Suppressor macrophage treated with lipopolysaccharide for 4 hours (primary cell): Measurements from ENCODE around the gene ZW10.
"Not testable (repeated sequence)": the region's sequence is repeated elsewhere in the genome, so short reads cannot be mapped to it uniquely, and the experiment has no call there.

Experiments used
- DNase-seq: peaks from one replicate; pipeline ENCODE4 v3.0.0-alpha.2; 2020

ZW10 gene, protein sequence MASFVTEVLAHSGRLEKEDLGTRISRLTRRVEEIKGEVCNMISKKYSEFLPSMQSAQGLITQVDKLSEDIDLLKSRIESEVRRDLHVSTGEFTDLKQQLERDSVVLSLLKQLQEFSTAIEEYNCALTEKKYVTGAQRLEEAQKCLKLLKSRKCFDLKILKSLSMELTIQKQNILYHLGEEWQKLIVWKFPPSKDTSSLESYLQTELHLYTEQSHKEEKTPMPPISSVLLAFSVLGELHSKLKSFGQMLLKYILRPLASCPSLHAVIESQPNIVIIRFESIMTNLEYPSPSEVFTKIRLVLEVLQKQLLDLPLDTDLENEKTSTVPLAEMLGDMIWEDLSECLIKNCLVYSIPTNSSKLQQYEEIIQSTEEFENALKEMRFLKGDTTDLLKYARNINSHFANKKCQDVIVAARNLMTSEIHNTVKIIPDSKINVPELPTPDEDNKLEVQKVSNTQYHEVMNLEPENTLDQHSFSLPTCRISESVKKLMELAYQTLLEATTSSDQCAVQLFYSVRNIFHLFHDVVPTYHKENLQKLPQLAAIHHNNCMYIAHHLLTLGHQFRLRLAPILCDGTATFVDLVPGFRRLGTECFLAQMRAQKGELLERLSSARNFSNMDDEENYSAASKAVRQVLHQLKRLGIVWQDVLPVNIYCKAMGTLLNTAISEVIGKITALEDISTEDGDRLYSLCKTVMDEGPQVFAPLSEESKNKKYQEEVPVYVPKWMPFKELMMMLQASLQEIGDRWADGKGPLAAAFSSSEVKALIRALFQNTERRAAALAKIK

DNA sequence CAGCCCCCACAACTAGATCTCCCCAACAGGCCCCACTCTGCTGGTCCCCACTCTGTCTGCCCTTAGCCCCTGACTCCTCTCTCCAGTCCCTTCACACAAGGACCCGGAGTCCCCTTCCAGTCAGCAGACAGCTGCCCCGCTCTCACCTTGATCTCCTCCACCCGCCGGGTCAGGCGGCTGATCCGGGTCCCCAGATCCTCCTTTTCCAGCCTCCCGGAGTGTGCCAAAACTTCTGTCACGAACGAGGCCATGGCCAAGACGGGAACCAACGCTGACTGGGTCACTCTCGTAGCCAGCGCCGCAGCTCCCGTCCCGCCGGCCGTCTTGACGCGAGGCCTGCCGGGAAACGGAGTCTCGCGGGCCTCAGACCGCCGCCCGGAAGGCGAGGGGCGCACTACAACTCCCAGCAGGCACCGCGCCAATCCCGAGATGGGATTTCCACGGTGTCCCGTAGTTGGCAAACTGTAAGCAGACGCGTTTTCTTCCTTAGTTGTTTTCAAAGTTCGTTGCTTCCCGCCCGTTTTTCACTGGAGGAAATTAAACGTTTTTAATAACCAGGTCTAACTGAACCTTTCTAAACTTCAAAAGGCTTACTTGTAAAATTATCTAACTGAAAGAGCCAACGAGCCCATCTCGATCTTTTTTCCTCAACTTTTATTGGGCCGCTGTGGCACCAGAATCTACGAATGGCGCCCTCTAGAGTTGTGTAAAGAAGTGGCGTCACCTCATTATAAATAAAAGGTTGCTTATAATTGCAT is at the start of gene ZW10:
ZW10 (minus strand) TSS at position 277 of the 758 bp plus-strand sequence; CDS start at position 251, 26 bp downstream.
- peak; percentile 98 for DNase-seq

DNA sequence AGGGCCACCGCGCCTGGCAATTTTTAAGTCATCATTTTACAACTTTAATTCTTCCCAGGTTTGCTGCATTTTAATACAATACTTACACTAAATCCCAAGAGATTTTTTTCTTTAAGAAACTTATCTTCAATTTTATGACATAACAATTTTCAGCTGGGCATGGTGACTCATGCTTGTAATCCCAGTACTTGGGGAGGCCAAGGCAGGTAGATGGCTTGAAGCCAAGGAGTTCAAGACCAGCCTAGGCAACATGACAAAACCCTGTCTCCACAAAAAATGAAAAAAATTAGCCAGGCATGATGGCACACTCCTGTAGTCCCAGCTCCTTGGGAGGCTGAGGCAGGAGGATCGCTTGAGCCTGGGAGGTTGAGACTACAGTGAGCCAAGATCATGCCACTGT is 44.9 kb upstream of the ZW10 start:
- no peak for DNase-seq

DNA sequence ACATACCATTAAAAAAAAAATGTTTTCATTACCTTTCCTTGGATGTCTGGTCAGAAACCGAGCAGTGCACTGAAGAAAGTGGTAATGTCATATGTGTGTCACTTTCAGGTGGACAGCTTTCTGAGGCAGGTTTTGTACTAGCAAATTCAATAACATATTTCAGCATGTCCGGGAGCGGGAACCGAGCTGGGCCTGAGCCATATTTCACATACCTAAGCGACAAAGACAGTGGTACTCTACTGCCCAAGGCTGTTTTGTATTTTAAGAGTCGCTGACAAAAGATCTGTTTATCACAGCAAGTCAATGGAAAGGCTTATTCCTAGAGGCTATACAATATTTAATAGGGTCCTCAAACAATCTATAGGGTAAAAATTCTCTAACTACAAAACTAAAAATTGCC is 44.1 kb upstream of the ZW10 start:
- no peak for DNase-seq

DNA sequence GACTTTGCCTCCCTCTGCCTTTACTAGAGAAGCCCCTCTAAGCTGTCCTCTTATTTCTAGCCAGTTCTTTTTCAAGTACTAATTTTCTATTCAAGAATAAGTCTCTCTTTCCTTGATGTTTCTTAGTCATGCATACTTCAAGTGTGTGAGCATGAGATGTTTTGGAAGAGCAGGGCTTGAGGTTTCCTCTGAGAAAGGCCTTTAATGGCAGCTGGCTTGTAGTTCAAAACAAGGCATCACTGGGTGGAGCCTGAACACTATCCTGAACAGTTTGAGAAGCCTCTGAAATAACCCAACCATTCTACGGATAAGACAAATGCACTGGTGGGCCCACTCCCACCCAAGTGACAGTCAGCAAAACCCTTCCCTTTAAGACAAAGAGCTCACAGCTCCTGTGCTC is 43.7 kb upstream of the ZW10 start:
- no peak for DNase-seq

DNA sequence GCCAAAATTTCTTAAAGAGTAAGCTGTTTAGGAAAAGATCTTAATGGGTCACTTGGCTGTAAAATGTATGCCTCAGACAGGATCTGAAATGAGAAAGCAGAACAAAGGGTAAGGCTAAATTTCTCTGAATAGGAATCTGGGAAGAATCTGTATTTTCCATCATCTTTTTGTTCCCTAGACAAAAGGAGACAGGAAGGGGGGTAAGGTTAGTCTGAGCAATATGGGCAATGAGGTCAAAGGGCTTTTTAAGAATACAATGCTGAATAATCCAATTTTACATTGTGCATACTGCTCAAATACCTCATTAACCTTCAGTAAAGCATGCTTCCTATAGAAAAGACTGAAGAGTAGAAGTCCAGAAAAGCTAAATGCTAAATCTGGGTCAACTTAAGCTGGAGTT is 40.7 kb upstream of the ZW10 start:
- DNase-seq: no peak

DNA sequence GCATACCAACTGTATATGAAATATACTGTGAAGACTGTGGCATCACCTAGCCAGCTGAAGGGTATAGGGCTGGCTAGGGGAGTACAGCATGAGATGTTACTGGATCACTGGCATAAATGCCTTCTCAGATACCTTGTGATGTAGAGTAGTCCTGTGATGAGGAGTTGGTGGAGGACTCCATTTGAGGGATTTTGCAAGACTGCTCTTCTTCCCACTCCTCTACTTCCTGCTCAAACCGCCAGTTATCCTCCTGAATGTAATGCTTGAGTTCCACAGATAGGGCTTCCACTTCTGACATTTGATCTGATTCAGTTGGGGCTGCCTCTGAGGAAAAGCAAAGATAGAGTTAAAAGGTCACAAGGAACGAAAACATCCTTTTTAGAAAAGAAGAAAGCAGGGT is 35.4 kb upstream of the ZW10 start:
- peak; percentile 1 for DNase-seq

DNA sequence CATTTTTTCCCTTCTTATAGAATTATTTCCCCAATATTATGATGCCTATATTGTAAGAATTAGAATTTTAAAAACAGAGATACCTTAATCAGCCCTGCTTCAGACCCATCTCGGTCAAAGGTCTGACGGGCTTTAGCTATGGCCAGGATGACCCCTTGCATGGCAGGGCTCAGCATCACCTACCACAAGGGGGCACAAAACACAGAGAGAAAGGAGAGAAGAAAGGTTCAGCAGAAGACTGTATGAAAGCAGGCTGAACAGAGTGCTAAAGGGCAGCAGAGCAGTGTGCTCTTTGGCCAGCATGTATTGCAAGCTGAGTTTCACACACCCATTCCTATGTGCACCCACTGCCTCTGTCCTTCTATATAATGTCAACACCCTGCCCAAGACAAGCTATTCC is 32.9 kb upstream of the ZW10 start:
- peak; percentile 6 for DNase-seq

DNA sequence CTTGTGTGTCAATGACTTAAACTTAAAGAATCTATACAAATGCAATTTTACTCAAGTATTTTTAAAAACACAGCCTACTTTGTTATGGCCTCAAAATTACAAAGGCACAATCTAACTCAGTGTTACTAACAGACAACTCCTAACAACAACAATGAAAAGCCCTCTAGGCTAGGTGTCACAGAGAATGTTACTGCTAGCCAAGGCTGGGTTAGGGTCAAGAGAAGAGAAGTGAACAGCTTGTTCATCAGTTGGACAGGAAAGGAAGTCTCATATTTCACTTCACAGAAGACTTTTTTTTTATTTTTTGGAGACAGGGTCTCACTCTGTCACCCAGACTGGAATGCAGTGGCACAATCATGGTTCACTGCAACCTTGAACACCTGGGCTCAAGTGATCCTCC is 32.1 kb upstream of the ZW10 start:
- no peak for DNase-seq

DNA sequence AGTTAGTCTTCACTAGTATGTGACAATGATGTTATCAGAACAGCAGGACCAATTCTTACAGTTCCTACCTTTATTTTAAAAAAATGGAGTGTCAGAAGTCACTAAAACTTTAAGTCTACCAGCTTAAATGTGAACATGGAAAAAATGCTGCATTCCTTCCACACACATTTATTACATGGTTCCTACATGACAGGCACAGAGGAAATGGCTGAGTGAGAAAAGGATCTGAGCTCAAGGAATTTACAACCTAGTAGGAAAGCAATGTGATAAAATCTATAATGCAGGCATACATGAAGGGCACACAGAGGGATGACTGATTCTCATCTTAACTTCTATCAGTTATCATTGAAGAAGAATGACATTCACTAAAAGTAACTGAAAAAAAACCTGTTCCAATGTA is 29.1 kb upstream of the ZW10 start:
- DNase-seq: no peak

DNA sequence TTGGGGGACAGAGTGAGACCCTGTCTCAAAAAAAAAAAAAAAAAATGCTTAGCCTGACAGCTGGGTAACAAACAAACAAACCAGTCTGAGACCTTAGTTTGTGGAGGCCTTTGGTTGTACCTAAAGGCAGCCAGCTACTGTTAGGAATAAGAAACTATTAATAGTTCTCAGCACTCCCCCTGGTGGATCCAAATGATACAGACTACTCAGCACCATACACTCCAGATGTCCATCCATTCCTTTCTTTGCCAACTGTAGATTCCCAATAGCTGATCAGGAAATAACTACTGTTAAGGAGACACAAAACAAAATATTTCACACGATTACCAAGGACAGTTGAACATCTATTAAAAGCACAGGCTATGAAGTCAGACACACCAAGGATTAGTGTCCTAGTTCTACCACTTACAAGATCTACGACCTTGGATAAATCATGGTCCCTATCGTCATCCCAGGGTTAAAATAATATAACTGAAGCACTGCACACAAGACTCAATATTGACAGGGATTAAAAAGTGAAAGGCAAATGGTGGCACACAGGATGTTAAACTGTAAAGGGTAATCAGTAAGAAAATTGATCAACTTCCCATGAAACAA is 23.3 kb upstream of the ZW10 start:
- peak; percentile 43 for DNase-seq

DNA sequence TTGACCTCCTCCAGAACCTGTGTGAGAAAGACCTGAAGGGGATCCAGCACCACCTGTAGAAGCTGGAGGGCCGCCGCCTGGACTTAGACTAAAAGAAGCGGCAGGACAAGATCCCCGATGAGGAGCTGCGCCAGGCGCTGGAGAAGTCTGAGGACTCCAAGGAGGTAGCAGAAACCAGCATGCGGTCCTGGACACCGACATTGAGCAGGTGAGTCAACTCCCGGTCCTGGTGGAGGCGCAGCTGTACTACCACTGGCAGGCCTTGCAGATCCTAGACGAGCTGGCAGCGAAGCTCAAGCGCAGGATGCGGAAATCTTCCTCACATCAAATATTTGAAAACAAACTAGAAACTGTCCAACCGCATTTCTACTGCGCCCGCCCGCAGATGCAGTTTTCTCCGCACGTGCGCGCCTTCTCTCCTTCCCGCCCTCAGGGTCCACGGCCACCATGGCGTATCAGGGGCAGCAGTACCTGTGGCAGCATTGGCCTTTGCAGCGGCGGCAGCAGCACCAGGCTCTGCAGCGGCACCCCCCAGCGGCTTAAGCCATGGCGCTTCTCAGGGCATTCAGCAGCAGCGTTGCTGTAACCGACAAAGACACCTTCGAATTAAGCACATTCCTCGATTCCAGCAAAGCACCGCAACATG is 16.3 kb upstream of the ZW10 start:
- no peak for DNase-seq

DNA sequence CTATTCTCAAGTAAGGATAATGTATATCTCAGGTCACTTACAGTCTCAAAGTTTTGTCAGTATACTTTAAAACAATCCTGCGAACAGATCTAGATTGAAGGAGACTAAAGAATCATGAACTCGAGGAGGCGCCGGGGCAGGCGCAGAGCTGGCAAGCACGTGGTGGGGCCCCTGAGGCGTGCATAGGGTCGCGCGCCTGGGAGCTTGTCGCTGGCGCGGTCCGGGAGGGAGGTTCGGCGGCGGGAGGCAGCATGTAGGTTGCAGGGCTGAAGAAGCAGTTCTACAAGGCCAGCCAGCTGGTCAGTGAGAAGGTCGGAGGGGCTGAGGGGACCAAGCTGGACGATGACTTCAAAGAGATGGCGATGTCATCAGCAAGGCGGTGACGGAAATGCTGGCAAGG is 15.5 kb upstream of the ZW10 start:
- DNase-seq: not testable (repeated sequence)

DNA sequence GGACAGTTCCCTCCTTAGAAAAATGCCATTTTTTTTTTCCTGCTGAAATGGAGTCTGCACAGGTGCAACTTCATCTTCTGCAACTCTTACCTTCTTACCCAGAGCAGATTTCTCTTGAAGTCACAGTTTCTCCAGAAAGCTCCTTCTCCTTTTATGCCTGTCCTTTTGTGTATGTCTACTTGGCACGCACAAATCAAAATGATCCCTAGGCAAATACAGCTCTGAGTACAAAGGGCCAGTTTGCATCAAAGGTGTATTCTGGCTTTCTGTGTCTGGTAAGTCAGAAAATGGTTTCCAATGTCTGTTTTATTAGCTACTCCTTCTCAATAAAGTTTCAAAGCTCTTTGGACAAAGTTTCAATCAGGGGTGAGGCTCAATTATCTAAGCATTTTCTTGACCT is 8.6 kb upstream of the ZW10 start:
- DNase-seq: no peak

DNA sequence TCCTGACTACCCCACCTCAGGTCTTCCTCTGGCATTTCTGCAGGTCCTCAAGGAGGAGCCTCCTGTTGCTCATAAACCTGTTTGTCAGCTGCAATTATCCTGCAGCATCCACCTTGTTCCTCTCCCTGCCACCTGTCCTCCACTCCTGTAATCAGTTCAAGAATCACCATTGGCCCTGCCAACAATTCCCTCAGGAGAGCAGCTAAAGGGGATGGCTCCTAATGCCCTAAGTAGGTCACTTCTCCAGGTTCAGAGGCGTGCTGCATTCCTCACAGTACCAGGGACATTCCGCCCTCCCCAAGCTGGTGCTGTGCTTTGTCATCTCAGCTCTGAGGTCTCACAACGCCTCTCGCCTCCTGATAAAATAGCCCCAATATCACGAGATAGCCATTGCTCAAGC is 8.2 kb upstream of the ZW10 start:
- no peak for DNase-seq

DNA sequence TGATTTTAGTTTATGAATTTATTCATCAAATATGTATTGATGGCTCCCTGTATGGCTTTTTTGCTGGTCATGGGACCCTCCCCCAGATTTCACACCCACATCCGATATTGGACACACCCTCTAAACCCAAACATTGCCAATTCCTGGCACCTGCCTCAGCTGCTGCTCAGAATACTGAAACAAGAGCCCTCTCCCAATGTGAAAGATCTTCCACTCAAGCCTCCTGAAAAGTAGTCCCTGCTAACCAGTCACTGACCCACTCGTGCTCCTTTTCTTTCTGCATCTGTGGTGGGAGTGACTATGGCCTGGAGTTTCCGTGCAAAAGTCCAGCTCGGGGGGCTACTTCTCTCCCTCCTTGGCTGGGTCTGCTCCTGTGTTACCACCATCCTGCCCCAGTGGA is 6.0 kb upstream of the ZW10 start, which contains the start of gene CLDN25:
CLDN25 (plus strand) TSS at position 301 of the 400 bp plus-strand sequence; CDS start at position 301, 0 bp downstream.
- no peak for DNase-seq

DNA sequence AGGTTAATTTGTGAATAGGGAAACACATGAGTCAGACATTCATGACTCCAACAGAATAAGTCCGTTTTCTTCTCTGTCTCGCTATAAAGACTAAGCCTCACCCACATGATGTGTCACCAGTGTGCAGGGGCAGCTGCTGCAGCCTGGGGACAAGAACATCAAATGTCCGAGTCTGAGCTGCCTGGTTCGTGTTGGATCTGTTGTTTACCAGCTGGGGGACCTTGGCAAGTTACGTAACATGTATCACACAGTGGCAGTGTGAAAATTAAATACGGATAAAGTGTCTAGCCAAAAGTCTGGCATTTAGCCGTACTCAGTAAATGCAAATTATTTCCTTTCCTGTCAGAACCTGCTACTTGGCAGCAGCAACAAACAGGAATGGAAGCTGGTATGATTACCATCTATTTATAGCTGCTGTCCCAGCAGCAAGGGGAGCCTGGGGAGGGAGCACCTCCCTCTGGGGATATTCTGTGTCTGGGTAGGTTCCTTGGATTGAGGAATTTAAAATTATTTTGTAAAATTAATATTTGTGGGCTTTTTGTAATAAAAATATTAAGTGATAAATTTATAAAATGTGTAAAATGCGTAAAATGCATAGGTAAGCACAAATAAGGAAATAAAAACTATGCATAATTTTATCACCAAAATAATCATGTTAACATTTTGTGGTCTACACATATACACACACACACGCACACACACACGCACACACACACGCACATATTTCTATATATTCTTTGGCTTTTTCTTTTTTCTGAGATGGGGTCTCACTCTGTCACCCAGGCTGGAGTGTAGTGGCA is 4.8 kb upstream of the ZW10 start:
- peak; percentile 1 for DNase-seq

DNA sequence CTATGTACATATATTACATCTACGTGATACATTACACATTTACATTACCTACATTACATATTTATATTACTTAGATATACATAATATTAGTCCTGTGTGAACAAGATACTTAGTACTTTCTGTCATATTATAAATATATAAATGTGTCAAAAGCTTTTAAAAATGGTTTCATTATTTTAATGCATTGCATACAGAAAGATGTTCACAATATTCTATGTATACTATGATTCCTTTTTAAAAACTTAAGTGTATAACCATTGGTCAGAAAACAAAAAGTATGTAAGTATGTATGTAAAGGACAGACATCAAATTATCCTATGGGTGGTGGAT is 647 bp upstream of the ZW10 start:
- no peak for DNase-seq

DNA sequence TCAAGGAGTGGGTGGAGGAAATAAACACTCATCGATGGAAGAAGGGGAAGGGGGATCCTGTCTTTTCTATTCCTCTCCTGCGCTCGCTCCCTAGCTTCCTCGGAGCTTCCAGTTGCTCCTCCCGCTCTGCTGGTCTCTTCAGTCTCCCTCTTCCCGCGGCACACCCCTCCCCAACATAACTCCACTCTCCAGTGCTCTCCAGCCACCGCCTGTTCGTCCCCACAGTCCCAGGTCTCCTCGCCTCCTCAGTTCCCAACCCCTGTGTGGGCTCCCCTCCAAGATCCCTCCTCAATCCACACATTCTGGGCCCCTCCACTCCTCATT is 438 bp downstream of the ZW10 start:
- peak; percentile 9 for DNase-seq

DNA sequence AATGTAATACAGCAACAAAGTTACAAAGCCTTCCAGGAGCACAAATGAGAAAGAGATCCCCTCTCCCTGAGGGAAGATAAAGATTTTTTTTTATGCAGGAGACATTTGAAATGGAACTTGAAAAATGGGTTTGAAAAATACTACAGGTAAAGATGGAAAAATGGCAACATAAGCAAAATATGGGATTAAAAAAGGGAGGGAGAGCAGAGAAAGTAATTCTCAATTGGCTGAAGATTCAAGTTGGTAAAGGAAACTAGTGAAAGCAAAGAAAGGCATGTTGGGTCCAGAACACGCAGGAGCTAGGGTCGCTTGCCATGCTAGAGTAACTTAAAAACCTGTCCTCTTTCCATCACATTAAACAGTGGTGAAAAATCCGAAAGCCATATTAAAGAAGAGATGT is 1.5 kb downstream of the ZW10 start:
- no peak for DNase-seq

DNA sequence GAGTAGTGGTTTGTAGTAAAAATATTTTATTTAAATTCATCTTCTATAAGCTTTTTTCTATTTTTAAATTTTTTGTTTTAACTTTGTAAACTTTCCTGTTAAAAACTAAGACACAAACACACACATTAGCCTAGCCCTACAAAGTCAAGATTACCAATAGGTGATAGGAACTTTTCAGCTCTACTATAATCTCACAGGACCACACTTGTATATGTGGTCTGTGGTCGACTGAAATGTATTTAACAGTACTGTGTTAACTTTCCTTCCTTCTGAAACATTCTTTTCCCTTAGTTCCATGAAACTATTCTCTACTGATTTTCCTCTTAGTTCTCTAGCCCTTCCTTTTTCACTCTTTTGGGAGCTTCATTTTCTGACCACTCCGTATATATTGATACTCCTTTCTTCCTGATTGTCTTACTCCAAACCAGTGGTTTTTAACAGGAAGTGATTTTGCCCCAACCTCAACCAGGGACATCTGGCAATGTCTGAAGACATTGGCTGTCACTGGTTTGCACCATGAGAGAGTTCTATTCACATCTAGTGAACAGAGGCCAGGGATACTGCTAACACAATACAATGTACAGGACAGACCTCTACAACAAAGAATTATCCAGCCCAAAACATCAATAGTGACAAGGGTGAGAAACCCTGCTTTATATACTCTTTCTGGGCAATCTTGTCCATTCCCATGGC is 8.8 kb downstream of the ZW10 start:
- DNase-seq: no peak

DNA sequence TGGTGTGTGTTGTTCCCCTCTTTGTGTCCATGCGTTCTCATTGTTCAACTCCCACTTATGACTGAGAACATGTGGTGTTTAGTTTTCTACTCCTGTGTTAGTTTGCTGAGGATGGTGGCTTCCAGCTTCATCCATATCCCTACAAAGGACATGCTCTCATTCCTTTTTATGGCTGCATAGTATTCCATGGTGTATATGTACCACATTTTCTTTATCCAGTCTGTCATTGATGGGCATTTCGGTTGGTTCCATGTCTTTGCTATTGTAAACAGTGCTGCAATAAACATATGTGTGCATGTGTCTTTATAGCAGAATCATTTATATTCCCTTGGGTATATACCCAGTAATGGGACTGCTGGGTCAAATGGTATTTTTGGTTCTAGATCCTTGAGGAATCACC is 10.5 kb downstream of the ZW10 start:
- DNase-seq: not testable (repeated sequence)
